ENCODE data around the gene CYP4B1.

Gene CYP4B1

GRCh38 chr1:46790446-46791101 lies 8.3 kb upstream of the CYP4B1 start:
- Histone ChIP-seq H3K27ac (no peak overlapping the region), H3K4me3 (no peak overlapping the region)

- Histone ChIP-seq H3K27ac (no peak overlapping the region), H3K4me3 (no peak overlapping the region)
Observed at GRCh38 chr1:46793126-46793525, 5.7 kb upstream of the CYP4B1 start.

GRCh38 chr1:46797696-46798470 lies 963 bp upstream of the CYP4B1 start:
- Histone ChIP-seq H3K4me3 (no peak overlapping the region), H3K27ac (peak overlapping the region in 3 of 21 experiments; percentile 44 to 66 (median 59))

GRCh38 chr1:46800742-46801141 lies 1.9 kb downstream of the CYP4B1 start:
- H3K27ac ChIP-seq = peak overlapping the region in 1 of 21 experiments; percentile 26

GRCh38 chr1:46801323-46802055 lies 2.6 kb downstream of the CYP4B1 start:
- Histone ChIP-seq H3K27ac (peak overlapping the region in 1 of 21 experiments; percentile 52), H3K4me3 (no peak overlapping the region)

More at GRCh38 chr1:46800742-46801141, 1.9 kb downstream of the CYP4B1 start:
- no peak overlapping the region for H3K4me3 ChIP-seq

GRCh38 chr1:46802081-46802480 lies 3.2 kb downstream of the CYP4B1 start:
- no peak overlapping the region for H3K4me3 ChIP-seq
- no peak overlapping the region for H3K27ac ChIP-seq

- Histone ChIP-seq H3K4me3 (no peak overlapping the region), H3K27ac (peak overlapping the region in 1 of 21 experiments; percentile 4)
Observed at GRCh38 chr1:46802901-46803574, 4.2 kb downstream of the CYP4B1 start.

- no peak overlapping the region for H3K4me3 ChIP-seq
- peak overlapping the region in 6 of 21 experiments; percentile 1 to 79 (median 34) for H3K27ac ChIP-seq
Observed at GRCh38 chr1:46804027-46804889, 5.4 kb downstream of the CYP4B1 start.

GRCh38 chr1:46804926-46805325 lies 6.1 kb downstream of the CYP4B1 start:
- Histone ChIP-seq H3K27ac (peak overlapping the region in 3 of 21 experiments; percentile 53 to 86 (median 79)), H3K4me3 (no peak overlapping the region)

GRCh38 chr1:46805755-46806154 lies 6.9 kb downstream of the CYP4B1 start:
- no peak overlapping the region for H3K4me3 ChIP-seq
- peak overlapping the region in 8 of 21 experiments; percentile 3 to 86 (median 58) for H3K27ac ChIP-seq

GRCh38 chr1:46806196-46807020 lies 7.6 kb downstream of the CYP4B1 start:
- Histone ChIP-seq H3K4me3 (no peak overlapping the region), H3K27ac (peak overlapping the region in 10 of 21 experiments; percentile 3 to 86 (median 49))

- H3K4me3 ChIP-seq = no peak overlapping the region
- H3K27ac ChIP-seq = peak overlapping the region in 10 of 21 experiments; percentile 2 to 79 (median 30)
Observed at GRCh38 chr1:46807046-46807972, 8.5 kb downstream of the CYP4B1 start.

GRCh38 chr1:46809071-46809470 lies 10.2 kb downstream of the CYP4B1 start:
- no peak overlapping the region for H3K27ac ChIP-seq
- H3K4me3 ChIP-seq = no peak overlapping the region

- H3K27ac ChIP-seq = no peak overlapping the region
- H3K4me3 ChIP-seq = no peak overlapping the region
Observed at GRCh38 chr1:46809904-46810303, 11.1 kb downstream of the CYP4B1 start.

- Histone ChIP-seq H3K4me3 (no peak overlapping the region), H3K27ac (no peak overlapping the region)
Observed at GRCh38 chr1:46810596-46810995, 11.8 kb downstream of the CYP4B1 start.

GRCh38 chr1:46811053-46811452 lies 12.2 kb downstream of the CYP4B1 start:
- Histone ChIP-seq H3K4me3 (no peak overlapping the region), H3K27ac (no peak overlapping the region)
